NCI-H2081 (cell line): ENCODE measurements around the gene NCOA1.

Experiments
- DNase-seq, 2 experiments: peaks; one replicate each; lab custom pipeline; 2025; lab: John Stamatoyannopoulos, UW

NCOA1 gene

DNA sequence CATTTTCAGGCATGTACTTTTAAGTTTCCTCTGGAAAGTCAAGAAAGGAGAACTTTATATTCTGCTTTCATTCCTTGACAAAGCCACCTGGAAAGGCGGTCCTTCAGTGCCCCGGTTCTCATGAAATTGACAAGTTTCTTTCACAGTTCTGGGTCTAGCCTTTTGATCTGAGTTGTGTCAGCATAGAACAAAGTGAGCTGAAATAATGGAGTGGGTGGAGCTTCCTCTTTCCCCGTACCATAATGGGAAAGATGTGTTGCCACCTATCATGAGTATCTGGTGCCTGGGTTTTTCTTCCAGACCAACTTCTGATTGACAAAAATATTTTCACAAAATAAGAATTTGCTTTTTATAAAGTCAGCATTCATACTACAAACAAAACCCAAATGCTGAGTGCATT lies 252.9 kb downstream of the NCOA1 start:
- no peak for DNase-seq

DNA sequence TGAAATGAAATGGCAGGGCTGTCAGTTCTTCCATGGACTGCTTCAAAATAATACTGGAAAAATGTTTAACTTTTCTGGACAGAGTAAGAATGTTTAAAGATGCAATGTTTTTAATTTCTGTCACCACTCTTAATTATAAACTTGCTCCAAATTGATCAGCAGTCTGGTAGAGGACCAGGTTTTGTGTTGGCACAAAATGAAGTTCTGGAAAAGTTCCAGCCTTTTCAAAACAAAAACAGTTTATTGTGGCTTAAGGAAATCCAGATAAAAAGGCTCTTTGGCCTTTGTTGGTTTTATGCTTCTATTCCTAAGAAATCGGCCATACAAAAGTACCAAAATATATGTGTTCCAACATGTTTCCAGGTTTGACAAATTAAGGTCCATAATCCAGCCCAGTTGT lies 253.3 kb downstream of the NCOA1 start:
- no peak for DNase-seq

DNA sequence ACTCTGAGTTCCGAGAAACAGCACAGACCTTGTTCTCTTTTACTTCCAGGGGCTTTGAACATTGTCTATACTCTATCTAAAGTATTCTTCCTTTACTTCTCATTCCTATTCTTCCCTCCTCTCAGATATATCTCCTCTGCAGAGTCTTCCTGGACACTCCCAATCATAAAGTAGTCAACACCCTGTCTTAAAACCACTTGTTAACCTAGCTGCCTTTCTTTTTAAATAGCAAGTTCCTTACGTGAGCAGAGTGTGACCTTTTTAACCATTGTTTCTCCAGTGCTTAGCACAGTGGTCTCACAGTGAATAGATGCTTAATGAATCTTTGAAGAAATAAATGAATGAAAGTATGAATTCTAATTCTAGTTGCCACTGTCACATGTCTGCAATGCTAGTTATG lies 254.8 kb downstream of the NCOA1 start:
- no peak for DNase-seq

DNA sequence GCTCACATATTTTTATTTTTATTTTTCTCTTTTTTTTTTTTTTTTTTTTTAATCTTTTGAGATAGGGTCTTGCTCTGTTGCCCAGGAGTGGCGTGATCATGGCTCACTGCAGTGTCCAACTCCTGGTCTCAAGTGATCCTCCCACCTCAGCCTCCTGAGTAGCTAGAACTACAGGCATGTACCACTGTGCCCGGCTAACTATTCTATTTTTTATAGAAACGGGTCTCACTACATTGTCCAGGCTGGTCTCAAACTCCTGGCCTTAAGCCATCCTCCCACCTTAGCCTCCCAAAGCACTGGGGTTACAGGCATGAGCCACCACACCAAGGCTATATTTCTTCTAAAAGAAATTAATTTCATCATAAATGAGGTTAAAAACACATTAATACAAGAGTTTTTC lies 256.2 kb downstream of the NCOA1 start:
- DNase-seq: no peak

DNA sequence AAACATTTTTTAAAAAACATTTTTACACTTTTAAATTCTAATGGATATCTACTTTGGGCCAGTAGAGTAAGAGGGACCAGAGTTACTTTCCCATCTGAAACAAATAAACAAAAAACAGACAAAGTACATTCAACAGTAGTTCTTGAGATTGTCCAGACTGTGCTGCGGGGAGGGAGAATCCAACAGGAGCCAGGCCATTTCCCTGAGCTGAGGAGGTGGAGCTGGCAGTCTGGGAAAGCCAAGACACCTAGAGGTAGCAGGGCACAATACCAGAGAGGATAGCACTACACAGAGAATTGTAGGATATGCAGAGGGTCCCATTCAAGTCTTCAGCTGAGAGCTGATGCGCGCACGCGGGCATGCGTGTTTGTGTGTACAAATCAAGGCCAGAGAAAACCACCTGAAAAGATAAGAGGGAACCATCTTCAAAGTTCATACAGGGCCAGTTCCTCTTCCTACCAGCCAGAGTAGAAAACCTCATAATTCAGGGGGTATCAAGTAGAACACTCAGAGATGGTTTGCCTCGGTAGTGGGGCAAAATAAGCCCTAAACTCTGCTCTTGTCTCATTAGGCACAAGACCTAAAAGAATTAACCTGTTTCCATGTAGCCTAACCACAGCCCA lies 258.1 kb downstream of the NCOA1 start:
- DNase-seq: no peak

DNA sequence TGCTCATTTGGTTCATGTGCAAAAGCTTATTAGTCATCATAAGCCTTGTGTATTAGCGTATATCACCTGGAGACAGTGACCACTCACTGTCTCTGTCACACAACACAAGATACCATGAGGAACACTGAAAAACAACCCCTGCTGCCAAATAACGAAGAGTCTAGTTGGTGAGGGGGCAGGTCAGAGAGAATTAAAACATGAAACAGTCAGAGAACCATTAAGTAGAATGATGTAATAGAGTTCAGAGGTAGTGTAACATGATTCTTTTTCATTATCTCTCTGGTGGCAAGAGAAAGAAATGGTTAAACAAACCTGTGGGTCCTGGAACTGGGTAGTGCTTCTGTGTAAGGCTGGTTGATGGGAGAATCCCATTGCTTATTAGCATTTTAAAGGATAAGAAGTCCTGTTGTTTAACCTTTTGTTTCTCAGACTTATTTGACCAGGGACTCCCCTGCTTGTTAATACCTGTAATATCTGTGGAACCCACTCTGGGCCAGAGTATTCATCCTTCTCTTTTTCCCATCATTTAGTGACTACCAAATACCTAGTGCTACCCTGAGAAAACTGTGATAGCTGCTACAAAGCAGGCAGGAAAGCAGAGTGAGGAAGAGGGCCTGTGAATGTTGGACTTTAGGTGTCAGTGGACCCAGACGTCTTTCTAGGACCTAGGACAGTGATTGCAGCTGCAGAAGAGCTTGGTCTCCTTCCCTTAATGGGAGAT lies 264.1 kb downstream of the NCOA1 start:
- DNase-seq: no peak

DNA sequence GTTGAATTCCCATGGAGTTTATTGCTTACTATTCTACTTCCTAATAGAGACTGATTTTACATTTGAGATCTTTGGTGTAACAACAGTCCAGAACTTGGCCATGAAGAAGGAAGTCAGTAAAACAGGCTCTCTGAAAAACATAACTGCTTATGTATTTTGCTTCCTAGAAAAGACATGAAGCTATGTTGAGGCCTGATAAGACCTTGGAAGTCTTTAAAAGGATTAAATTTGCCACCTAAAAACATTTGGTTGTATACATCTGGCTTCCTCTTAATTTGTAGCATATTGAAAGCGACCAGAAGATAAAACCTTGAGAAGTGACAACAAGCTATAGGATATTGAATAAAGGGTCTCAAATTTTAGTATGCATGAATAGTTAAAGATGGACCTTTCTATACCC lies 265.7 kb downstream of the NCOA1 start:
- no peak for DNase-seq

DNA sequence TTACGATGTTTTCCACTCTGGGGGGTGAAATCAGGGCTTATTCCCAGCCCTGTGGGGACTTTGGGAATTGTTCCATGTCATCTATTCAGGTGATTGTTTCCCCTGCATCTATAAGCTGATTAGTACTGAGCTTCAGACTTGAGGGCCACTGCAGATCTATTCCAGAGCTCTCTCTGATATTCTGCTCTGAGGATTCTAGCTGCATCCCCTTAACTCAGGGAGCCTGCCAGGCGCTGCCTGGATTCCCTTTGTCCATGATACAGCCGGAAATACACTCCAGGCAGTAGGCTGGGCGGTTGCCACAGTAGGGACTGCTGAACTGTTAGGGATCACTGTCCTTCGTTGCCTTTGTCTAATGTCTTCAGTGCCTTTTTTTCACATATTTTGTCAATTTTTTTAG lies 270.8 kb downstream of the NCOA1 start:
- no peak for DNase-seq

DNA sequence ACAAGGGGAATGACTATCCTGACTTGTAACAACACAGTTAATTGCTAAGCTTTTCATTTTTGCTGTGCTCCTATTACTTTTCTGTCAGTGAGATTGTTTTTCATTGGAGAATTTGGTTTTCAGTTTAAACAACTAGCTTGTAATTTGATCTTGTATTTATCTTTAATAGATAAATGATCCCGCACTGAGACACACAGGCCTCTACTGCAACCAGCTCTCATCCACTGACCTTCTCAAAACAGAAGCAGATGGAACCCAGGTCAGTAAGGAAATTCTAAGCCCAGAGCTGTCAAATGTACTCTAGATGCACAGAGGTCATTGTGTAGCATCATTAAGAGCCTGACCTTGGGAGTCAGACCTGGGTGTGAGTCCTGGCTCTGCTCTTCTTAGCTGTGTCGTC lies 271.5 kb downstream of the NCOA1 start:
- DNase-seq: no peak

DNA sequence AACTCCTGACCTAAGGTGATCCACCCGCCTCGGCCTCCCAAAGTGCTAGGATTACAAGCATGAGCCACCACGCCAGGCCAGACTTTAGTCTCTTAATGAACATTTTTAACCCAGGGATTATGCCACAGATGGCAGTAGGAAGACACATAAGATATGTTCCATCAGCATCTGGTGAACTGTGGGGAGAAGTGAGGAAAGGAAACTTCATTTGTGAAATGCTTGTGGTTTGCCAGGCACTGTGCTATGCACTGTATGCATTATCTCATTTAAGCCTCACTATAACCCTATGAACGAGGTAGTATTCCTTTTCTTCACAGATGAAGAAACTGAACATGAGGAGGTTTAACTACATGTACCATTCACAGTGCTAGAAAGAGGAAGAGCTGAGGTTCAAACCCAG lies 272.8 kb downstream of the NCOA1 start:
- DNase-seq: no peak

DNA sequence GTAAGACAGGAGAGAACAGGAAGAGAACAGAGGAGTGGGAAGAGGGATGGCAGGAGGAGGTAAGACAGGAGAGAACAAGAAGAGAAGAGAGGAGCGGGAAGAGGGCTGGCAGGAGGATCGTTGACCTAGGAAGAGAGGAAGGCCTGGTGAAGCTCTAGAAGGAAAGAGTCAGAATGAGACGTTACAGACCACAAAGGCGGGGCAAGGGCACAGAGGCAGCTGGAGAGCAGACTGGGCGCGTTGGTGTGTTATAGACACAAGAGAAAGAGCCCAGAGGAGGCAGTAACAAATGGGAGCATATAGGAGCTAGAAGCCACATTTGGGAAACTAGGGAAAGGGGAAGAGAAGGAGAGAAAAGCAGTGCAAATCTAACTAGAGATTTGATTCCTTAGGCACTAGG lies 275.6 kb downstream of the NCOA1 start:
- no peak for DNase-seq

DNA sequence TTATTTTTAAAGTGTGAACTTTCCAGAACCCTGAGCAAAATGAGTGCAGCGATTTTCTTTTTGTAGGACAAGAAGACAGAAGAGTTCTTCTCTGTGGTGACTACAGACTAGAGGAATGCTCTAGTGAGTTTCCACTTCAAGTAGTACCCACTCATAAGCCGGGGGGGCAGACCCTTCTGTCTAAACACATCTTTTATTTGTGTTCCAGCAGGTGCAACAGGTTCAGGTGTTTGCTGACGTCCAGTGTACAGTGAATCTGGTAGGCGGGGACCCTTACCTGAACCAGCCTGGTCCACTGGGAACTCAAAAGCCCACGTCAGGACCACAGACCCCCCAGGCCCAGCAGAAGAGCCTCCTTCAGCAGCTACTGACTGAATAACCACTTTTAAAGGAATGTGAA lies 277.0 kb downstream of the NCOA1 start:
- DNase-seq: no peak

DNA sequence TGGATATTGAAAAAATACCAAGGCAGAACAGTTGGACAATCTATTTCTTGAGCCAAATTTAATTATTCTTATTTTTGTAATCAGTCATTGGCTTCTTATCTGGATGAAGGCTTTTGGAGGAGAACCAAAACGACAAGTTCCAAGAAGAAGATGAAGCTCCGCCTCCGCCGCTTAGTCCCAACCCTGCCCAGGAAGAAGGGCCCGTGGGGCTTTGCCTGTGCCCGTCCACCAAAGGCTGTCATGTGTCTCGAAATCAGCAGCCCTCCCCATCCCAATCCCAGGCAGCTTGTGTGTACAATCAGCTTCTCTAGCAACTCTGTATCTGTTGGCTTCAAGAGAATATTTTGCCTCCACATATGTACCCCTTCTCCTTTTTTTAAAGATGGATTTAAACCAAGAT lies 277.5 kb downstream of the NCOA1 start:
- DNase-seq: no peak

DNA sequence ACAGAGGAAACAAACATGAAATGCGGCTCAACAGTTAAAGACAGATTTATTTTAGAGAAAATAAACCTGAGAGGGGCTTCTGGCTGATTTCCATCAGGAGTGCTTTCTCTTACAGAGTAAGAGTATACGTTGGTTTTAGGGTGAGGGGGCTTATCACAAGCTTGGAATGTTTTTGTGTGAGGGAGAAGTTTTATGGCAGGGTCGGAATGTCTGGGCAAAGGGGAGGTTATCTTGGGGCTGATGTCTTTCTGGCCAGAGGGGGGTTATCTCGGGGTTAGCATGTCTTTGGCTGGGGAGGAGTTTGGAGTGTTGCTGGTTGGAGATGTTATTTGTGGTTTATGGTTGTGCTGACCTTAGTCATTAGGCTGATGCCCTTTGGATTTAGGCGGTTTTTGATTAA lies 280.0 kb downstream of the NCOA1 start:
- DNase-seq: no peak

DNA sequence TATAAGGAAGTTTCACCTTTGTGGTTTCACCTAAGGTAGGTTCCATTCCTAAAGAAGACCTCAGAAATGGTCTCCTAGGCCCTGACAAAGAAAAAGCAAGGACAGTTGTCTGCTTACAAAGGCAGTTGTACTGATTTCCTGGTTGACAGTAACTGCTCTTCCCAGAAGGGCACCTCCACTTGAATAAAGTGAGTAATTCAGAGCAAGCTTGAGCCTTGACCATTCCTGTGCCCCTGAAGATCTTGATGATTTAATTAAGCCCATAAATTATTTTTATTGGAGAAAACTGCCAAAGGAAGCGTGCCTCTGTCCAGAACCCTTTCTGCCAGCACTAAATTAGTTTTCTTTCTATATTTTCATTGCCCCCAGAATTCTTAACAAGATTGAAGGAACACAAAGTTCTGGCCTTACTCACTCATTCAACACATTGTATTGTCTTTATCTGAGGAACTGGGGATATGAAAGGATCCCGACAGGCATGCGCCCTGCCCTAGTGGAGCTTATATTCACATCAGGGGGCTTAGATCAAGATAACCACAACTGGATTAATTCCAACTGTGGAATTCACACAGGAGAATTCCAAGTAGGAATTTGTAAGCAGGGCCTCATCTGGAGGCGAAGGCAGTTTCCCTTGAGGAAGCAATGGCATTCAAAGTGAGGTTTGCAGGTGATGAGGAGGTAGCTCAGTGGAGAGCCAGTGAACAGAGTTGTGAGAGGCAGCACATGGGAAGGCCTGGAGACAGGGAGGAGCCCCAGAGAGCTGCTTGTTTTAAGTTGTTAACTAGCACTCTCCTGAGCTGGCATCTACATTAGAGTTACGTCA lies 280.9 kb downstream of the NCOA1 start:
- no peak for DNase-seq

DNA sequence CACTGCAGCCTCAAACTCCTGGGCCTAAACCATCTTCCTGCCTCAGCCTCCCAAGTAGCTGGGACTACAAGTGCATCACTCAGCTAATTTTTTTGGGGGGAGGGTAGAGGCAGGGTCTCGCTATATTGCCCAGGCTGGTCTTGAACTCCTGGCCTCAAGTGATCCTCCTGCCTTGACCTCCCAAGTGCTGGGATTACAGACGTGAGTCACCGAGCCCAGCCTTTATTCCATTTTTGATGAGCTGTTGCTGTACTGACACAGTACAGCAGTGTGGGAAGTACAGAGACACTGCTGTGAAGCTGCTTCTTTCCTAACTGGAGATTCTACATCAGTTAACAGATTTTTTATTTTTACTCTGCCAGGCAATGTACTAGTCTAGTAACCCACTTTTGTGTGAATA lies 283.3 kb downstream of the NCOA1 start:
- DNase-seq: no peak

DNA sequence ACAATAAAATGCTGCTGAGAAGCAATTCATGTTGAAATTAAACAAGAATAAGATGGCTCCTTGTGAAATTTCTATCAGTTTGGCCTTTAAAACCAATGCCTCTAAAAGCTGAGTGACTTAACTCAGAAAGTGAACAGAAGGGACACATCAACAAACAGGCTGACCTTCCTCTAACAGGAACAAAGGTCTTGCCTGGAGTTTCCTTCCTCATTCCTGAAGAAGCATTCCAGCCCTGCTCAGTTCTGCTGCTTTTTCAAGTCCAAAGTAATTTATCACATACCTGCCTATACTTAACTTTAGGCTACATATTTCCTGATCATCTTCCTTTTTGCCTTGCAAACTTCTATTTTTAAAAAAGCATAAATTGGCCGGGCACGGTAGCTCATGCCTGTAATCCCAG lies 288.1 kb downstream of the NCOA1 start:
- DNase-seq: no peak

DNA sequence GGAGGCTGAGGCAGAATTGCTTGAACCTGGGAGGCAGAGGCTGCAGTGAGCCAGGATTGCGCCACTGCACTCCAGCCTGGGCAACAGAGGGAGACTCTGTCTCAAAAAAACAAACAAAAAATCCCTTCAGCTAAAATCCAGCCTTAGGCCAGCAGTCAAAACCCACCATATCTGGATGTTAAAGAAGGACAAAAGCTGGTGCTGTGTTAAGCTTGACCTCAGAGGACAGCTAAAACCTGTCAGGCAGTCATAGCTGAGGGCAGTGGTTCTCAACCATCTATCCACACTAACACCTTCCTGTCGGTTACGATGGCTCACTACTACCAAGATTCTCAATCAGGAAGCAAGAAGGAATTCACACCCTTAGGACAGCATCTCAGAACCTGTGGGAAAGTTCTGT lies 292.6 kb downstream of the NCOA1 start:
- DNase-seq: no peak

DNA sequence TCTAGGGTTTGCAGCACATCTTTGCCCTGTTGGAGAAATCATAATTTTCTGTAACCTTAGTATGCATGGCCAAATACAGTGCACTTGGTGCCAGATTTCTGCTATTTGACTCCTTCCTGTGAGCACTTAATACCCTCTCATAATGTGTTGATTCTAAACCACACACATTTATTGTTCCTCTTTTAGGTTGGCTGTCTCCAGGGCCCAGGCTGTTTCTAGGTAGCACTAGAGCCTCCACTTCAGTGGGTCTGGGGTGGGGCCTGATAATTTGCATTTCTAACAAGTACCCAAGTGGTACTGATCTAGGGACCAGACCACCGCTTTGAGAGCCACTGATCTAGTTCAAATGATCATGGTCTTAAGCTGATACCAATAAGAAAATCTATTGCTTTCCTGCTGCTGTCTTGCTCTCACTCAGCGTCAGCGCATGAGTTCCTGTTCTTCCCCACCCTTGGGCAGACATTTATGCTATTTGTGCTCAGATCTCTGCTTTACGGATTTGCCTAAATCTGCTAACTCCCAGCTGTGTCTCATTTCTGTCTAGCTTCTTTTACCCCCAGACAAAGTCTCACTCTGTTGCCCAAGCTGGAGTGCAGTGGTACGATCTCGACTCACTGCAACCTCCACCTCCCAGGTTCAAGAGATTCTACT lies 294.7 kb downstream of the NCOA1 start:
- peak; percentile 51 to 75 for DNase-seq

DNA sequence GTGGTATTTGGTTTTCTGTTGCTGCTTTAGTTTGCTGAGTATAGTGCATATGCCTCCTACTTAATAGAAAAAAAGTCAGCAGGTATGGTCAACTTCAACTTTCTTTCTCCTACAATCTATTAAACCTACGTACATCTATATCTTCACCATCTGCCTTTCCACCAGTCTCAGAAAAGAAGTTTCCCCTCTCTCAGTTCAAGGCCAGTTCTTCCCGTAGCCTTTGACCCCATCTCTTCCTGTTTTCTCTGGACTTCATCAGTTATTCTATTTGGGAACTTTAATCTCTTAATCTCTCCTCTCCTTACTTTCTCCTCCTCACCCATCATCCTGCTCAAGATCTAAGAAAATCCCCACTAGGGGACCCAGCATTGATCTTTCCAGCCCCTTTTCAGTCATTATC lies 296.5 kb downstream of the NCOA1 start:
- DNase-seq: no peak

DNA sequence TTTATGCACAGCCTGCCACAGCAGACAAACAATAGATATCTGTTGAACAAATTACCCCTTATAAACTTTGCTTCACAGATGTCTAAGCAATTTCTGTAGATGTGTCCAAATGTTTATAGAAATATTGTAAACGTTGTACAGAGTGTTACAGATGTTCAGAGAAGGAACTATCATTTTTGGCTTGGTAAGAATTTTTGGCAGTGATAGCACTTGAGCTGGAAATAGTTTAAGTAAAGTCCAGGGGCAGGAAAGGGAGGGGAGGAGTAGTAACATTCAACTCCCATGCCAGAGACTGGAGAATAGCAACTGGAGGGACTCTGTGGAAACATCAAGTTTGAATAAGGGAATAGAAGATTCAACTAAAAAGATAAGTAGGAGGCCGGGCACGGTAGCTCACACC lies 297.8 kb downstream of the NCOA1 start:
- DNase-seq: no peak

DNA sequence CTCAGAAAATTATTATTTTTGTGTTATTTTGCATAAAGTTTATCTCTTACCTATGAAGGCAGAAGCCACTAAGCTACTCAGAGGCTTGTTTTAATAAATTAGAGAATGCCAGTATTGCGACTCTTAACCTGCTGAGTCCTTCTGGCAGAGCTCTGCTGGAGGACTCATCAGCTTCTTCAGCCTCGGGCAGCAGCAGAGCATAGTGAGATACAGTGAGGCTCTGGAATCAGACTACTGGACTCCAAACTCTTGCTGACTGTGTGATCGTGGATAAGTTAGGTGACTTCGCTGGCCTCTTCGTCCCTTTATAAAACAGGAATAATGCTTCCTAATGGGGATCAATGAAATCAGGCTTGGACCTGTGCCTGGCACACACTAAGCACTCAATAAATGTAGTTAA lies 300.4 kb downstream of the NCOA1 start:
- DNase-seq: no peak

DNA sequence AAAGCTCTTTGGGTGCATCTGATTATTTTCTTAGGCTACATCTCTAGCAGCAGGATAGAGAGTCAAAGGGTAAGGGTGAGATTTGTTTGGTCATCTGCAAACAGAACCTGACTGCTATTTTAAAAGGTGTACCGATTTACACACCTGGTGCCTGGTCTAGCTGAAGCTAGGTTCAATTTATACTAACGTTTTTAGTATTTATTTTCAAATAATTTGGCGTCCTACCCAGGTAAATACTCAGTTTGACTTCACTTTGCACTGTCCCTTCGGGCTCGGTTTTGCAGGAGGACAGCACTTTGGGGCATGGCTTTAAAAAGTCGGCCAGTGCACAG lies 301.5 kb downstream of the NCOA1 start:
- peak in 1 of 2 experiments; percentile 52 for DNase-seq
